PC-9 (cell line): Measurements from ENCODE around the gene LSM2. TPM values are rescaled to one million over a fixed set of nuclear protein-coding genes. Genes with fewer than 3 reads are reported as not detected.

Source experiments
- BruUV-seq: library from RNA; stranded (reverse); fragments of 400-500 nt; replicated peaks from 2 replicates; lab custom pipeline; 2021; lab: Mats Ljungman, UMichigan
- CTCF ChIA-PET: fragments of 300-600 bp; sonication (Branson Sonifier 250); formaldehyde crosslinking; loops from one replicate; lab custom pipeline; 2022; ENCODE audit warnings: antibody characterized with exemption; lab: Charles Lee
- POLR2A ChIA-PET: fragments of 300-600 bp; sonication (Branson Sonifier 250); formaldehyde crosslinking; loops from one replicate; lab custom pipeline; 2022; ENCODE audit warnings: antibody characterized with exemption; ENCODE audit not compliant: unreplicated experiment; lab: Charles Lee
- DNase-seq, 2 experiments: peaks; one replicate each; pipeline versions ENCODE4 v3.0.0 to v3.0.0-alpha.2; 2015 to 2022; ENCODE audit warnings: mixed read lengths in 1 of 2
- H2AFZ ChIP-seq: fragments of 200-600 bp; sonication (generic); 2 replicates; pipeline ENCODE4 v1.8.1; 2017; ENCODE audit warnings: antibody characterized with exemption
- H3F3A ChIP-seq: fragments of 200-600 bp; sonication (generic); 2 replicates; pipeline ENCODE4 v1.8.1; 2017; ENCODE audit warnings: antibody characterized with exemption, mild to moderate bottlenecking, low read depth; ENCODE audit not compliant: insufficient read depth
- H3K27ac ChIP-seq: fragments of 200-600 bp; sonication (generic); 2 replicates; pipeline ENCODE4 v1.6.1; 2016; ENCODE audit warnings: mixed run types
- H3K27me3 ChIP-seq: fragments of 200-600 bp; sonication (generic); 2 replicates; pipeline ENCODE4 v1.6.1; 2016; ENCODE audit warnings: low read depth, mixed run types; ENCODE audit not compliant: insufficient read depth
- H3K36me3 ChIP-seq: fragments of 200-600 bp; sonication (generic); 2 replicates; pipeline ENCODE4 v1.6.1; 2016; ENCODE audit warnings: low read depth, mixed run types
- H3K4me1 ChIP-seq: fragments of 200-600 bp; sonication (generic); replicated peaks from 2 replicates; pipeline ENCODE4 v1.6.1; 2016; ENCODE audit warnings: mixed run types; ENCODE audit not compliant: insufficient read depth
- H3K4me2 ChIP-seq: fragments of 200-600 bp; sonication (generic); 2 replicates; pipeline ENCODE4 v1.6.1; 2017; ENCODE audit warnings: mixed run types
- H3K4me3 ChIP-seq: fragments of 200-600 bp; sonication (generic); 2 replicates; pipeline ENCODE4 v1.6.1; 2016; ENCODE audit warnings: mixed run types
- H3K79me2 ChIP-seq: fragments of 200-600 bp; sonication (generic); 2 replicates; pipeline ENCODE4 v1.6.1; 2017; ENCODE audit warnings: low read depth, mixed run types
- H3K9me2 ChIP-seq: fragments of 200-600 bp; sonication (generic); 2 replicates; pipeline ENCODE4 v1.8.1; 2017; ENCODE audit warnings: mild to moderate bottlenecking; ENCODE audit not compliant: insufficient read depth
- H3K9me3 ChIP-seq: fragments of 200-600 bp; sonication (generic); 2 replicates; pipeline ENCODE4 v1.8.1; 2016; ENCODE audit warnings: low read depth; ENCODE audit not compliant: insufficient read depth
- H4K20me1 ChIP-seq: fragments of 200-600 bp; sonication (generic); 2 replicates; pipeline ENCODE4 v1.8.1; 2017; ENCODE audit not compliant: insufficient read depth
- EZH2 ChIP-seq: fragments of 200-600 bp; sonication (generic); IDR thresholded peaks from 2 replicates; pipeline ENCODE4 v1.8.0; 2017; ENCODE audit warnings: antibody characterized with exemption, low read depth
- intact Hi-C: fragments of 100-400 bp; cut with micrococcal nuclease; formaldehyde crosslinking; loops from one replicate; pipeline ENCODE4 v1.10.0; 2022; ENCODE audit not compliant: unreplicated experiment
- total RNA-seq: library from RNA; stranded (reverse); gene quantifications from 2 replicates; pipeline ENCODE4 v1.2.3, GENCODE V29; 2021
- TF ChIP-seq, protein P1 (sequence below): fragments of 200-600 bp; sonication (generic); conservative IDR thresholded peaks from 2 replicates; pipeline ENCODE4 v1.6.1; 2017; ENCODE audit warnings: mixed run types, antibody characterized with exemption, mild to moderate bottlenecking, moderate library complexity

LSM2 gene
- total RNA-seq, 1 experiment from 2014 or later, result 74.3 TPM

DNA sequence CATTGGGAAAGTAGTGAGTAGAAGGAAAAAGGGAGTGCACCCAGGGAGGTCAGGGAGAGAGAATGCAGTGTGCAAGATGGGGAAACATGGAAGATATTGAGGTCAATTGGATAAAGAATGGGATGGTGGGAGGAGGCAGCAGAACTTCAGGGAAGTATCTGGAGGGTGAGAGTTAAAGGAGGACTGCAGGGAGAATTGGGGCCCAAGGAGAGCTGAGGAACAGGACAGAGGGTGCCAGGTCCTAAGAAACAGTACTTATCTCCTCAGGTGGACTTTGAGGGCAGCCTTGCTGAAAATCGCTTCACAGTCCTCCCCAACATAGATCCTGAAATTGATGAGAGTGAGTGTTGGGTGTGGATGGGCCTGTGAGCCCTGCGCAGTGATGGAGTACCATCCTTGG, 48.5 kb downstream of the LSM2 start:
- BruUV-seq, result no TSS peak
- Histone ChIP-seq H3K27ac (no peak overlapping the region), H3K27me3 (no peaks in the 10 kb centered on the region), H3K4me1 (peaks cover 3% of the 10 kb centered on the region; the same call in 1 of the 2 replicates), H4K20me1 (no peaks in the 10 kb centered on the region), H3F3A (no peaks in the 10 kb centered on the region; the same call in 1 of the 2 replicates), H2AFZ (no peak overlapping the region), H3K9me2 (no peaks in the 10 kb centered on the region), H3K79me2 (no peaks in the 10 kb centered on the region), H3K4me2 (no peak overlapping the region), H3K9me3 (no peaks in the 10 kb centered on the region), H3K4me3 (no peak overlapping the region), H3K36me3 (no peaks in the 10 kb centered on the region)
- POLR2A ChIA-PET, result no interaction called here
- intact Hi-C loops, result no loop called here
- TF ChIP-seq, protein P1, sequence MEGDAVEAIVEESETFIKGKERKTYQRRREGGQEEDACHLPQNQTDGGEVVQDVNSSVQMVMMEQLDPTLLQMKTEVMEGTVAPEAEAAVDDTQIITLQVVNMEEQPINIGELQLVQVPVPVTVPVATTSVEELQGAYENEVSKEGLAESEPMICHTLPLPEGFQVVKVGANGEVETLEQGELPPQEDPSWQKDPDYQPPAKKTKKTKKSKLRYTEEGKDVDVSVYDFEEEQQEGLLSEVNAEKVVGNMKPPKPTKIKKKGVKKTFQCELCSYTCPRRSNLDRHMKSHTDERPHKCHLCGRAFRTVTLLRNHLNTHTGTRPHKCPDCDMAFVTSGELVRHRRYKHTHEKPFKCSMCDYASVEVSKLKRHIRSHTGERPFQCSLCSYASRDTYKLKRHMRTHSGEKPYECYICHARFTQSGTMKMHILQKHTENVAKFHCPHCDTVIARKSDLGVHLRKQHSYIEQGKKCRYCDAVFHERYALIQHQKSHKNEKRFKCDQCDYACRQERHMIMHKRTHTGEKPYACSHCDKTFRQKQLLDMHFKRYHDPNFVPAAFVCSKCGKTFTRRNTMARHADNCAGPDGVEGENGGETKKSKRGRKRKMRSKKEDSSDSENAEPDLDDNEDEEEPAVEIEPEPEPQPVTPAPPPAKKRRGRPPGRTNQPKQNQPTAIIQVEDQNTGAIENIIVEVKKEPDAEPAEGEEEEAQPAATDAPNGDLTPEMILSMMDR, result no peak
- TF ChIP-seq EZH2, result no peak
- no peak for DNase-seq
- CTCF ChIA-PET, result no interaction called here

- POLR2A ChIA-PET, result no interaction called here
- Histone ChIP-seq H3K36me3 (no peaks in the 10 kb centered on the region), H3K27ac (no peak overlapping the region), H3K27me3 (no peaks in the 10 kb centered on the region), H4K20me1 (no peaks in the 10 kb centered on the region), H3K9me3 (no peaks in the 10 kb centered on the region), H2AFZ (no peak overlapping the region), H3K4me1 (peaks cover 3% of the 10 kb centered on the region), H3K4me2 (no peak overlapping the region), H3K4me3 (no peak overlapping the region), H3F3A (peaks cover 13% of the 10 kb centered on the region; the same call in 1 of the 2 replicates), H3K79me2 (no peaks in the 10 kb centered on the region), H3K9me2 (no peaks in the 10 kb centered on the region)
- CTCF ChIA-PET, result no interaction called here
- BruUV-seq, result no TSS peak
- intact Hi-C loops, result no loop called here
- no peak for DNase-seq
- TF ChIP-seq, protein P1, result no peak
- TF ChIP-seq EZH2, result no peak
Observed at GRCh38 chr6:31752739-31753319, 53.9 kb downstream of the LSM2 start.

DNA sequence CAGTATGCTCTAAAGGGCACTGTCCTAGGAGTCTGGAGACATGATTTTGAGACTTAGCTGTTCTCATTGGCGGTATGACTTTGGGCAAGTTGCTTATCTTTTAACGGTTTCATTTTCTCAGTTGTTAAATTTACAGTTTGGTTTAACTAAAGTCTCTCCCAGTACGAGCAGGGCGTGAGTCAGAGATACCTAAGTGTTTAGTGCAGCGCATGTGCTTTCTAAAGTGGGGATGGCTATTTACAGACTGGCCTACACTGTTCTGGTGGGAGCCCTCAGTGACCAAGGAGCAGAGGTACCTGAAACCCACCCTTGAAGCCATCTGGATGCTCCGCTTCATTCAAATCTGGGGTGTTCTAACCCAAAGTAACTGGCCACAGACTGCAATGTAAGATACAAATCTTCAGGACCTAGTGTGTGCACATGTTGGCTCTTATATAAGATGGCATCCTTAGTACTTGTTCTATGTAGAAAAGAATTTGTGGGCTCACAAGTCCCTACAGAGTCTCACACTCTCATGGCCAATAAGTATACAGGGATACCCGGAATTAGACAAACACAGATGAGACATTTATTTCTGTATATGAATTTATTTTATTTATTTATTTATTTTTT, 56.2 kb downstream of the LSM2 start:
- Histone ChIP-seq H2AFZ (no peak overlapping the region), H3F3A (peaks cover 28% of the 10 kb centered on the region; the same call in 1 of the 2 replicates), H3K4me2 (no peak overlapping the region), H4K20me1 (no peaks in the 10 kb centered on the region), H3K4me1 (peaks cover 20% of the 10 kb centered on the region), H3K27ac (no peak overlapping the region), H3K36me3 (no peaks in the 10 kb centered on the region), H3K27me3 (no peaks in the 10 kb centered on the region), H3K9me3 (no peaks in the 10 kb centered on the region), H3K9me2 (no peaks in the 10 kb centered on the region), H3K4me3 (no peak overlapping the region), H3K79me2 (no peaks in the 10 kb centered on the region)
- ChIA-PET POLR2A (no interaction called here), CTCF (no interaction called here)
- BruUV-seq, result no TSS peak
- intact Hi-C loops, result no loop called here
- TF ChIP-seq EZH2, result no peak
- TF ChIP-seq, protein P1, result no peak
- no peak for DNase-seq
